Left ventricle myocardium inferior (tissue), 1 donor: ENCODE results near the gene SLC7A6OS. TPM values are rescaled to one million over a fixed set of nuclear protein-coding genes. Genes with fewer than 3 reads are reported as not detected.

Experiments
- DNase-seq: peaks from one replicate; pipeline ENCODE4 v3.0.0-alpha.2; 2020
- H3K27ac ChIP-seq: fragments of 200-600 bp; replicated peaks from 2 replicates; pipeline ENCODE4 v1.8.0; 2021
- H3K27me3 ChIP-seq: fragments of 200-600 bp; 2 replicates; pipeline ENCODE4 v1.8.0; 2021; ENCODE audit warnings: low read depth
- H3K36me3 ChIP-seq: fragments of 200-600 bp; 2 replicates; pipeline ENCODE4 v1.8.0; 2021
- H3K4me1 ChIP-seq: fragments of 200-600 bp; 2 replicates; pipeline ENCODE4 v1.8.0; 2021
- H3K4me3 ChIP-seq: fragments of 200-600 bp; 2 replicates; pipeline ENCODE4 v1.8.0; 2021; ENCODE audit warnings: mild to moderate bottlenecking, moderate library complexity
- H3K9me3 ChIP-seq: fragments of 200-600 bp; replicated peaks from 2 replicates; pipeline ENCODE4 v1.8.0; 2021
- intact Hi-C: fragments of 100-400 bp; cut with micrococcal nuclease; formaldehyde crosslinking; loops from one replicate; pipeline ENCODE4 v1.11.0; 2022
- total RNA-seq: library from RNA; stranded (reverse); fragmentation: NEBNext Ultra II Directional; extraction: Animal tissue kit (Norgen Biotek cat#: 25700); gene quantifications from one replicate; pipeline ENCODE4 v1.2.1, GENCODE V29; 2021
- TF ChIP-seq, protein P1 (sequence below): fragments of 200-600 bp; IDR thresholded peaks from 2 replicates; pipeline ENCODE4 v1.8.0; 2021; ENCODE audit warnings: antibody characterized with exemption, mild to moderate bottlenecking, borderline replicate concordance
- donor health status: DM: no; HTN: yes; CAD: no; lungs with severe emphysema.

Gene SLC7A6OS
- total RNA-seq, 1 donor from 2014 or later, result 13.6 TPM

DNA sequence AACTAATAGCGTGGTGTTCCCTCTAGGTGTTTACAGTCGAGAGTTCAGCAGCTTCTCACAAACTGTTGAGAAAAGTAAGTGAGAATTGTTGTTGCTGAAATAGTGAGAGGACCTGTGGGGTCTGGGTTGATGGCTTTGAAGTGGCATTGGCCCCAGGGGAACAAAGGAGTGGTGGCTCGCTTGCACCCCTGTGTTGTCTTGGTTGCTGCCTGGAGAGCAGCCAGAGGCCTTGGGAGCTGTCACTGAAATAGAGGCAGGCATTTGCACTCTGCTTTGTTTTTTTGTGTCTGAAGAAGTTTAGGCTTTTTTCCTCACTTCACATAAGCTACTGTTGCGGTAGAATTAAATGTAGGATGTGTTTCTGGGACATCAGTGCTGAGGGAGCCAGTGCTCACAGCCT is 36.9 kb upstream of the SLC7A6OS start:
- Histone ChIP-seq H3K4me1 (peaks cover 20% of the 10 kb centered on the region), H3K9me3 (no peaks in the 10 kb centered on the region), H3K36me3 (peaks cover 84% of the 10 kb centered on the region), H3K27me3 (no peaks in the 10 kb centered on the region), H3K4me3 (no peak overlapping the region), H3K27ac (no peak overlapping the region)
- intact Hi-C loops, result no loop called here
- TF ChIP-seq, protein P1, sequence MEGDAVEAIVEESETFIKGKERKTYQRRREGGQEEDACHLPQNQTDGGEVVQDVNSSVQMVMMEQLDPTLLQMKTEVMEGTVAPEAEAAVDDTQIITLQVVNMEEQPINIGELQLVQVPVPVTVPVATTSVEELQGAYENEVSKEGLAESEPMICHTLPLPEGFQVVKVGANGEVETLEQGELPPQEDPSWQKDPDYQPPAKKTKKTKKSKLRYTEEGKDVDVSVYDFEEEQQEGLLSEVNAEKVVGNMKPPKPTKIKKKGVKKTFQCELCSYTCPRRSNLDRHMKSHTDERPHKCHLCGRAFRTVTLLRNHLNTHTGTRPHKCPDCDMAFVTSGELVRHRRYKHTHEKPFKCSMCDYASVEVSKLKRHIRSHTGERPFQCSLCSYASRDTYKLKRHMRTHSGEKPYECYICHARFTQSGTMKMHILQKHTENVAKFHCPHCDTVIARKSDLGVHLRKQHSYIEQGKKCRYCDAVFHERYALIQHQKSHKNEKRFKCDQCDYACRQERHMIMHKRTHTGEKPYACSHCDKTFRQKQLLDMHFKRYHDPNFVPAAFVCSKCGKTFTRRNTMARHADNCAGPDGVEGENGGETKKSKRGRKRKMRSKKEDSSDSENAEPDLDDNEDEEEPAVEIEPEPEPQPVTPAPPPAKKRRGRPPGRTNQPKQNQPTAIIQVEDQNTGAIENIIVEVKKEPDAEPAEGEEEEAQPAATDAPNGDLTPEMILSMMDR, result no peak
- DNase-seq, result no peak

DNA sequence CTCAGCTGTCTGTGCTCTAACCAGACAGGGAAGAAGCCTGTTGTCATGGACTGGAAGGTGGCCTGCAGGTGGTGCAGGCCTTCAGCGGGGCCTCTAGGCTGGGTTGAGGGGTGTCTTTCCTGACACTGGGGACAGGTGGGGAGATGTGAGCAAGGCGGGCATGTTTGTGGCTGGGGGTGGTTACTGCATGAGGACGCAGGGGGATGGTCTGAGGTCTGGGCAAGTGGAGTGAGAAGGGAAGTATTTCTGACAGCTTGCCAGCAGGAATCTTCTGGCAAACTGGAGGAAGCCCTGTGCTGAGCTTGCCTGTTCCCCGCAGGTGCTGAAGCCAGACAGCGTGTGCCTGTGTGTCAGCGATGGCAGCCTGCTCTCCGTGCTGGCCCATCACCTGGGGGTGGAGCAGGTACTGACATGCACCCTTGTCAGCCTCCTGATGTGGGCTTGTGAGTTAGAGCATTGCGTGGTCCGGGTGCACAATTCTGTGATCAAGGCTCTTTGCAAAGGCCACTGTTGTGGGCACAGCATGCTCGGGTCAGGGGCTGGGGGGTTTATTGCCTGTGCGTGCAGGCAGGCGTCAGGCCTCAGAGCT is 36.2 kb upstream of the SLC7A6OS start:
- Histone ChIP-seq H3K9me3 (no peaks in the 10 kb centered on the region), H3K4me1 (peaks cover 23% of the 10 kb centered on the region), H3K36me3 (peaks cover 84% of the 10 kb centered on the region), H3K27ac (no peak overlapping the region), H3K27me3 (no peaks in the 10 kb centered on the region), H3K4me3 (no peak overlapping the region)
- intact Hi-C loops, result no loop called here
- no peak for DNase-seq
- TF ChIP-seq, protein P1, result no peak

DNA sequence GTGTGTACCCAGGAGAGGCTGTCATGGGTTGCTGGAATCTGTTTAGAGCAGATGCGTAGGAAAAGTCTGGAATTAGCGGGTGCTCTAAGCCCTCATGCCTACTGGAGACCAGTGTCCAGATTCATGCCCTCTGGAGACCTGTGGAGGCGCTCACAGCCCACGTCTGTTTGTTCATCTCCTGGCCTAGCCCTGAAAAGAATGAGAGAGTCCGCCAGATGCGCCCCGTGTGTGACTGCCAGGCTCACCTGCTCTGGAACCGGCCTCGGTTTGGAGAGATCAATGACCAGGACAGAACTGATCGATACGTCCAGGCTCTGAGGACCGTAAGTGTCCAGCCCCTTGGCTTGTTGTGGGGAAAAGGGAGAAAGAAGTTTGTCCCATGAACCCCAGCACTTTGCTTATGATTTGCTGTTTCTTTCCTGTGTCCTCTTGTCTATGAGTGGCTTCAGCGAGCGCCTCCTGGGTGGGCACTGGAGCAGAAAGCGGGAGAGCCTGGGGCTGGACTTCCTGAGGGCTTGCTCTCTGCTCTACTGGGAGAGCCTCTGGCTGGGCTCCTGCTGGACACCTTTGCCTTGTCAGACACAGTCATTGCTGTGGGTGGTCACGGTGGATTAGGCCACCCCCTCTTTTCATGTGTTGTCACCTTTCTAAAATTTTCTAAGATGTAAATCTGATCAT is 35.4 kb upstream of the SLC7A6OS start:
- intact Hi-C loops, result no loop called here
- Histone ChIP-seq H3K9me3 (no peaks in the 10 kb centered on the region), H3K36me3 (peaks cover 77% of the 10 kb centered on the region), H3K27ac (peak overlapping the region; percentile 61), H3K4me1 (peaks cover 32% of the 10 kb centered on the region), H3K4me3 (no peak overlapping the region), H3K27me3 (no peaks in the 10 kb centered on the region)
- TF ChIP-seq, protein P1, result no peak
- DNase-seq, result no peak

DNA sequence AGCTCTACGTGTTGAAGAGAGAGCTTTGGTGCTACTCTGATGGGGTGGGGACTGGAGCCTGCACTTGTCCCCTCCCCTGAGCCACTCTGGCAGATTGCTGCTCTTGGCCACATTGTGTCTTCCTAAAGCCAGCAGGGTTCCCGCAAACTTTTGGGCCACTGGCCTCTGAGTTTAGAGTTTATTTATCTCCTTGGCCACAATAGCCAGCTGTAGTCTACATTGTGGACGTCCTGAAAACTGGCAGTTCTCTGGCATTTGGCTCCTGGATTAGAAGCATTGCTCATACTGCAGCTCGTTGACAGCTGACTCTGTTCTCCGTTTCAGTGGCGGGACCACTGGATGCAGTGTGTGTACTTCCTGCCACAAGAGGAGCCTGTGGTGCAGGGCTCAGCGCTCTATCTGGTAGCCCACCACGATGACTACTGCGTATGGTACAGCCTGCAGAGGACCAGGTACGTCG is 34.6 kb upstream of the SLC7A6OS start:
- peaks cover 36% of the 10 kb centered on the region for H3K4me1 ChIP-seq
- peak overlapping the region; percentile 61 for H3K27ac ChIP-seq
- intact Hi-C loops, result no loop called here
- no peak overlapping the region for H3K4me3 ChIP-seq
- no peaks in the 10 kb centered on the region for H3K27me3 ChIP-seq
- DNase-seq, result no peak
- no peaks in the 10 kb centered on the region for H3K9me3 ChIP-seq
- TF ChIP-seq, protein P1, result no peak
- H3K36me3 ChIP-seq, result peaks cover 77% of the 10 kb centered on the region

DNA sequence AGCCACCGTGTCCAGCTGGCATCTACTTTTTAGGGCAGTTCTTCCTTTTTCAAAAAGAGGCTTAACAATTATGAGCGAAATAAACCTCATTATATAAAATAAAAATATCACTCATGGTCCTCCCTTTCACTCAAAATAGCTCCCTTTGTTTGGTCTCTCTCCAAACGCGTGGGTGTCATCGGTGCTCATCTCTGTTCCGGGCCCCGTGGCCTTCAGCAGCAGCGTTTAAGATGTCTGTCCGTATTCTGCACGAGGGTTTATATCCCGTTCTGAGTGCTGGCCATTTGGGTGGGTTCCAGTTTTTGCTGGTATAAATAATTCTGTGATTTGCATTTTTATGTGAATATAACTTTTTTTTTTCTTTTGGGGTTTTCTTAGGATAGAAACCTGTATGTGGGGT is 33.5 kb upstream of the SLC7A6OS start:
- H3K36me3 ChIP-seq, result peaks cover 77% of the 10 kb centered on the region
- intact Hi-C loops, result no loop called here
- TF ChIP-seq, protein P1, result no peak
- no peak for DNase-seq
- H3K4me3 ChIP-seq, result no peak overlapping the region
- H3K9me3 ChIP-seq, result no peaks in the 10 kb centered on the region
- no peak overlapping the region for H3K27ac ChIP-seq
- peaks cover 36% of the 10 kb centered on the region for H3K4me1 ChIP-seq
- no peaks in the 10 kb centered on the region for H3K27me3 ChIP-seq
